ENCODE data around the gene IFITM5.
"Not testable (repeated sequence)": the region's sequence is repeated elsewhere in the genome, so short reads cannot be mapped to it uniquely, and the experiment has no call there.

The IFITM5 gene

DNA sequence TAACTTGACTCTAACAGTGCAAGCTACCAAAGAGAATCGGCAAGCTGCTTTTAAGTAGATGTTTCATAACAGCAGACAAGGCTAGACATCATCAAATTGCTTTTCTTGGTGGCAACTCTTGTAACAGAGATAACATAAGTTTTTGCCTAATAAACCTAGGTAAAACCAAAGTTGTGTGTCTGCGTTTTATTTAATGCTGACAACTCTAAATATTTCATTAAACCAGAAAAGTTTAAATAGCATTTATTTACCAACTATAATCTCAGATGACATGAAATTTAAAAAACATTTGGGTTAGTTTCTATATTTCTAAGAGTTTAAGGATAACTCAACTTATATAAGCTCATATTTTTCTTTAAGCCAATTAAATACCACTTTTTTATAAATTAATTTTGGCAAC is 40.6 kb upstream of the IFITM5 start:
- Histone ChIP-seq H3K9me3 (no peaks in the 10 kb centered on the region), H3K27me3 (peaks cover 7% of the 10 kb centered on the region), H3K27ac (no peak overlapping the region), H3K36me3 (no peaks in the 10 kb centered on the region), H3K4me3 (ENCODE audit: low read depth in 1 of 2, low read length in 1 of 2) (no peak overlapping the region), H3K4me1 (ENCODE audit: control insufficient read depth in 1 of 2, insufficient read depth in 1 of 2, low read depth in 1 of 2, low read length in 1 of 2) (peaks cover 11 to 32% of the 10 kb centered on the region in 2 experiments)
- TF ChIP-seq, protein P1, sequence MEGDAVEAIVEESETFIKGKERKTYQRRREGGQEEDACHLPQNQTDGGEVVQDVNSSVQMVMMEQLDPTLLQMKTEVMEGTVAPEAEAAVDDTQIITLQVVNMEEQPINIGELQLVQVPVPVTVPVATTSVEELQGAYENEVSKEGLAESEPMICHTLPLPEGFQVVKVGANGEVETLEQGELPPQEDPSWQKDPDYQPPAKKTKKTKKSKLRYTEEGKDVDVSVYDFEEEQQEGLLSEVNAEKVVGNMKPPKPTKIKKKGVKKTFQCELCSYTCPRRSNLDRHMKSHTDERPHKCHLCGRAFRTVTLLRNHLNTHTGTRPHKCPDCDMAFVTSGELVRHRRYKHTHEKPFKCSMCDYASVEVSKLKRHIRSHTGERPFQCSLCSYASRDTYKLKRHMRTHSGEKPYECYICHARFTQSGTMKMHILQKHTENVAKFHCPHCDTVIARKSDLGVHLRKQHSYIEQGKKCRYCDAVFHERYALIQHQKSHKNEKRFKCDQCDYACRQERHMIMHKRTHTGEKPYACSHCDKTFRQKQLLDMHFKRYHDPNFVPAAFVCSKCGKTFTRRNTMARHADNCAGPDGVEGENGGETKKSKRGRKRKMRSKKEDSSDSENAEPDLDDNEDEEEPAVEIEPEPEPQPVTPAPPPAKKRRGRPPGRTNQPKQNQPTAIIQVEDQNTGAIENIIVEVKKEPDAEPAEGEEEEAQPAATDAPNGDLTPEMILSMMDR (IDR thresholded peaks at IDR 0.05), result no peak

DNA sequence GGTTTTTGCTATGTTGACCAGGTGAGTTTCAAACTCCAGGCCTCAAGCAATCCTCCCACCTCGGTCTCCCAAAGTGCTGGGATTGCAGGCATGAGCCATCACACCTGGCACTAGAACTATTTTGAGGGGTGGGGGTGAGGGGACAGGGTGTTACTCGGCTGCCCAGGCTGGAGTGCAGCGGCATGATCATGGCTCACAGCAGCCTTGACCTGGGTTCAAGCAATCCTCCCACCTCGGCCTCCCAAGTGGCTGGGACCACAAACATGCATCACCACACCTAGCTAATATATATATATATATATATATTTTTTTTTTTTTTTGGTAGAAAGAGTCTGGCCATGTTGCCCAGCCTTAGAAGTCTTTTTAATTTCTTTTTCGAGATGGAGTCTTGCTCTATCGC is 38.4 kb upstream of the IFITM5 start:
- H3K9me3 ChIP-seq, result no peaks in the 10 kb centered on the region
- TF ChIP-seq, protein P1 (IDR thresholded peaks at IDR 0.05), result no peak
- H3K27me3 ChIP-seq, result peaks cover 7% of the 10 kb centered on the region
- no peaks in the 10 kb centered on the region for H3K36me3 ChIP-seq
- no peak overlapping the region for H3K27ac ChIP-seq
- no peak overlapping the region for H3K4me3 ChIP-seq (ENCODE audit: low read depth in 1 of 2, low read length in 1 of 2)
- H3K4me1 ChIP-seq (ENCODE audit: control insufficient read depth in 1 of 2, insufficient read depth in 1 of 2, low read depth in 1 of 2, low read length in 1 of 2), result peaks cover 11 to 32% of the 10 kb centered on the region in 2 experiments

DNA sequence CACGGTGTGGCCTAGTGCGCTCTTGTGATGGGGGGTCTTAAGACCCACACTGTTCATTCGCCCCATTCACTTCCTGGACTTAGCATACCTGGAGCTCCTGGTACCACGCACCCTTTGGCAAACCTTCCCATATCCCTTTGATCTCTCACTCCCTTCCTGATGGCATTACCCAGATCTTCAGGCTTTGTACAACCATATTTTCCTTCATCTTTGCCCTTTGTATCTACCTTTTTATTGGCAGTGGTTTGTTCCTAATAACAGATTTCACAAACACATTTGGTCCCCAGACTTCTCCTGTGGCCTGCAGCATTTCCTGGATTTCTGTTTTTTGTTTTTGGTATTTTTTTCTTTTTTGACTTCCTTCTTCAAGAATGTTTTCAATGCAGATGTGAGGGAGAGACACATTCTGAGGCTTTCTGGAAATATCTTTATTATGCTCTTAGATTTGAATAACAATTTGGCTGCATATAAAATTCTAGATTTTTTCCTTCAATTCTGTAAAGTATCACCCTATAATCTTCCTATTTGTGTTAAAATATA is 37.4 kb upstream of the IFITM5 start:
- no peaks in the 10 kb centered on the region for H3K36me3 ChIP-seq
- H3K27me3 ChIP-seq, result peaks cover 7% of the 10 kb centered on the region
- no peaks in the 10 kb centered on the region for H3K9me3 ChIP-seq
- no peak overlapping the region for H3K4me3 ChIP-seq (ENCODE audit: low read depth in 1 of 2, low read length in 1 of 2)
- peaks cover 11 to 34% of the 10 kb centered on the region in 2 experiments for H3K4me1 ChIP-seq (ENCODE audit: control insufficient read depth in 1 of 2, insufficient read depth in 1 of 2, low read depth in 1 of 2, low read length in 1 of 2)
- TF ChIP-seq, protein P1 (IDR thresholded peaks at IDR 0.05), result no peak
- no peak overlapping the region for H3K27ac ChIP-seq

DNA sequence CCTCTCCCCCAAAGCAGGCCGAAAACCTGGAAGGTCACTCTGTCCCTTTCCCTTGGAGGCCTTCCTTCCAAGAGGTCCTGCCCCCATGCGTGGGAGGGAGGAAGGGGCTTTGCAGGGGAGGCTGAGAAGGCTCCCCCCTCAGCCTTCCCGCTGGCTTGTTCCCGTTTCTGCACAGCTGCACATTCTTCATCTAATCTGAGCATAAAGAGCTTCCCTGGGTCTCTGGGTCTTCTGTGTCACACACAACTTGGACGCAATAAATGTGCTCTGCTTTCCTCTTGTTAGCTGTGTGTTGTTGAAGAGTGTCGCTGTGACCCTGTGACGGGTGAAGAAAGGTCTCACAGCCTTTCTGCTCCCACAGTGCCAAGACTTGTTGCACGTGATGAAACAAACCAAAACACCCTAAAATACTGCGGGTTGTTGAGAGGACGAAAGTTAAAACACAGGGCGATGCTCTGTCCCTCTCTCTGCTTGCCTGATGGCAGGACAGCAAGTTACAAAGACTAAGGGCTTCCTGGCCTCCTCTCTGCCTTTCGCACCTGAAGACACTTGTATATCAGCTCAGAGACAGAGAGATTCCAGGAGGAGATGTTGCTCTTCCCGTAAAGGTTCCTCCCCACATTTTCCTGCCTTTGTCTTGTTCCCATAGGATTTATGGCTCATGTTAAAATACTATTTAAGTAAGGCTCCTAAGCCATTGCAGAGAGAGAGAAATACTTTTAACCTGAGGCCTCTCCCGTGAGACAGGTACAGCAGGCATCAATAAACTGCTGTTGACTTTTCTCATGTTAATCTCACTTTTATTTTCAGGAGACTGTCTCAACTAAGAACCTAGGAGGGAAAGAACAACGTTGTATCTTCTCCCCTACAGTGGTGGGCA is 36.7 kb upstream of the IFITM5 start:
- no peaks in the 10 kb centered on the region for H3K36me3 ChIP-seq
- peak overlapping the region; percentile 44 for H3K27ac ChIP-seq
- H3K27me3 ChIP-seq, result peaks cover 7% of the 10 kb centered on the region
- H3K4me3 ChIP-seq (ENCODE audit: low read depth in 1 of 2, low read length in 1 of 2), result no peak overlapping the region
- H3K4me1 ChIP-seq (ENCODE audit: control insufficient read depth in 1 of 2, insufficient read depth in 1 of 2, low read depth in 1 of 2, low read length in 1 of 2), result peaks cover 11 to 36% of the 10 kb centered on the region in 2 experiments
- no peaks in the 10 kb centered on the region for H3K9me3 ChIP-seq
- TF ChIP-seq, protein P1 (IDR thresholded peaks at IDR 0.05), result no peak

DNA sequence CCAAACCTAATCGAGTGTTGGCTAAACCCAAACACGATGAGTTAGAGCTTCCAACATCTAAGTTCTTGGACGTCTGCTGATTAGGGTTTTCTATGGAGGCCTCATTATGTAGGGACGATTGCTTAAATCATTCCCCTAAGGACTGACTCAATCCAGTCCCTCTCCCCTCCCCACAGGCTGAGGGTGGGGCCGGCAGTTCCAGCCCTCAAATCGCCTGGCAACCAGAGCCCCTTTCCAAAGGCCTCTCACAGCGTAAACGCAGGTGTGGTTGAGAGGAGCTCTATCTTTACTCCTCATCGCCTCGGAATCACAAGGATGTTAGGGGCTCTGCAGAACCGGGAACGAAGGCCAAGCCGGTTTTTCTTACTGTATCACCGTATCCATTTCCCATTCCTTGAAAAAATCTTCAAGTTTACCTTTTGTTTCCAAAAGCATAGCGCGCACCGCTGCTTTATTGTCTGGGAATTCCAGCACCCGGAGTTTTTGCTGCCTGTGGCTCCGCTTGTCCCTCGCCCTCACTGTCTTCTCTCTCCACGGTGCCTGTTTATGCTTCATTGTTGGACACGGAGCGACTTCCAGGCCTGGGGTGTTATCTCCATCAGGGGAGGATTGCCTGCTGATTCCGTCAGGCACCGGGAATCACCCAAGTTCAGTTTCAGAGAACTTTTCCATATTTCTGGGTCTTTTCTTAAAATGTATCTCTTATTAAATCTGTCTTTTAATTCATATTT is 35.1 kb upstream of the IFITM5 start:
- no peaks in the 10 kb centered on the region for H3K36me3 ChIP-seq
- H3K4me1 ChIP-seq (ENCODE audit: control insufficient read depth in 1 of 2, insufficient read depth in 1 of 2, low read depth in 1 of 2, low read length in 1 of 2), result peaks cover 16 to 47% of the 10 kb centered on the region in 2 experiments
- TF ChIP-seq, protein P1 (IDR thresholded peaks at IDR 0.05), result no peak
- H3K9me3 ChIP-seq, result no peaks in the 10 kb centered on the region
- no peak overlapping the region for H3K4me3 ChIP-seq (ENCODE audit: low read depth in 1 of 2, low read length in 1 of 2)
- H3K27ac ChIP-seq, result no peak overlapping the region
- H3K27me3 ChIP-seq, result peaks cover 2% of the 10 kb centered on the region

DNA sequence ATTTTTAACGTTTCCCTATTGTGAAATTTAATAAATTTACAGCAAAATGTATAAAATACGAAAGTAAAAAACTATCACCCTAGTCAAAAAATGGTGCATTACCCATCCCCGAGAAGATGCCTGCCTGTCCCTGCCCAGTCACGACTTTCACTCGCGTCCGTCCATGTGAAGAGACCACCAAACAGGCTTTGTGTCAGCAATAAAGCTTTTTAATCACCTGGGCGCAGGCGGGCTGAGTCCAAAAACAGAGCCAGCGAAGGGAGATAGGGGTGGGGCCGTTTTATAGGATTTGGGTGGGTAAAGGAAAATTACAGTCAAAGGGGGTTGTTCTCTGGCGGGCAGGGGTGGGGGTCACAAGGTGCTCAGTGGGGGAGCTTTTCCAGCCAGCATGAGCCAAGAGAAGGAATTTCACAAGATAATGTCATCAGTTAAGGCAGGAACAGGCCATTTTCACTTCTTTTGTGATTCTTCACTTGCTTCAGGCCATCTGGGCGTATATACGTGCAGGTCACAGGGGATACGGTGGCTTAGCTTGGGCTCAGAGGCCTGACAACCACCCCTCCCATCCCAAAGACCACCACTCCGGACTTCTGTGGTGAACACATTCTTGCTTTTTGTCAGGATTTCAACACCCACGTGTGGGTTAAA is 34.4 kb upstream of the IFITM5 start:
- H3K27me3 ChIP-seq; H3K9me3 ChIP-seq; H3K27ac ChIP-seq; H3K4me3 ChIP-seq (ENCODE audit: low read depth in 1 of 2, low read length in 1 of 2); H3K36me3 ChIP-seq: not testable (repeated sequence)
- H3K4me1 ChIP-seq (ENCODE audit: control insufficient read depth in 1 of 2, insufficient read depth in 1 of 2, low read depth in 1 of 2, low read length in 1 of 2), result peaks cover 22 to 53% of the 10 kb centered on the region in 2 experiments

Data from neutrophil (primary cell).